Mucosa of stomach (tissue), 1 donor: Measurements from ENCODE around the gene NAALADL1.

Experiments
- H3K27me3 ChIP-seq: one replicate; pipeline ENCODE4 v1.7.0; 2013; ENCODE audit warnings: mild to moderate bottlenecking, low read length; ENCODE audit not compliant: control insufficient read depth, insufficient read depth
- H3K36me3 ChIP-seq: one replicate; pipeline ENCODE4 v1.7.0; 2013; ENCODE audit warnings: low read length; ENCODE audit not compliant: control insufficient read depth, insufficient read depth
- H3K4me1 ChIP-seq: one replicate; pipeline ENCODE4 v1.7.0; 2013; ENCODE audit warnings: mild to moderate bottlenecking, low read length; ENCODE audit not compliant: control insufficient read depth, insufficient read depth
- H3K4me3 ChIP-seq: one replicate; pipeline ENCODE4 v1.7.0; 2013; ENCODE audit warnings: low read length
- H3K9ac ChIP-seq: one replicate; pipeline ENCODE4 v1.7.0; 2013; ENCODE audit warnings: mild to moderate bottlenecking, low read length, moderate library complexity
- H3K9me3 ChIP-seq: one replicate; pipeline ENCODE4 v1.7.0; 2013; ENCODE audit warnings: mild to moderate bottlenecking, low read length, moderate library complexity; ENCODE audit not compliant: control insufficient read depth
- donor health status: Pancreatic carcinoma.

The NAALADL1 gene

DNA sequence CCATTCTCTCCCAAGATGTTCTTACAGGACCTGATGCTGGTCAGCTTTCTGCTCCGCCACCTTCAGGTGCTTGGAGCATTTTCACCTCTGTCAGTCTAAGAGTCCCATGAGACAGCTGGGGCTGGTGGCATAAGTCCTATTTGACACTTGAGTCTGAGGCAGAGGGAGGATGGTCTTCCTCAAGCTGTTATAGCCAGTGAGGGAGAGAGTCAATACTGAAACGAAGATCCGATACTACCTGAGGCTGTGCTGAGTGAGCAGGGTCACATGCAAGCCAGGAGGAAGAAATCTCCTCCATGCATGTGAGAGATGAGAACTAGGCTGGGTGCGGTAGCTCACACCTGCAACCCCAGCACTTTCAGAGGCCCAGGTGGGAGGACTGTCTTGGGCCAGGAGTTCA is 31.3 kb upstream of the NAALADL1 start:
- Histone ChIP-seq H3K9me3 (no peaks in the 10 kb centered on the region), H3K4me3 (no peak overlapping the region), H3K27me3 (no peaks in the 10 kb centered on the region), H3K36me3 (no peaks in the 10 kb centered on the region), H3K9ac (no peak overlapping the region), H3K4me1 (peaks cover 8% of the 10 kb centered on the region)

DNA sequence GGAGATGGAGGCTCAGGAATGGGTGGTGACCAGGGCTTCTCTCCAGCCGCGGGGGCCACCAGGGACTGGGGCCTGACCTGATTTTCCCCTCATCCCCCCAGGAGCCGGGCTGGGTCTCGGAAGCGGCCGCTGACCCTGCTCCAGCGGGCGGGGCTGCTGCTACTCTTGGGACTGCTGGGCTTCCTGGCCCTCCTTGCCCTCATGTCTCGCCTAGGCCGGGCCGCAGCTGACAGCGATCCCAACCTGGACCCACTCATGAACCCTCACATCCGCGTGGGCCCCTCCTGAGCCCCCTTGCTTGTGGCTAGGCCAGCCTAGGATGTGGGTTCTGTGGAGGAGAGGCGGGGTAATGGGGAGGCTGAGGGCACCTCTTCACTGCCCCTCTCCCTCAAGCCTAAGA is 29.5 kb upstream of the NAALADL1 start:
- no peaks in the 10 kb centered on the region for H3K9me3 ChIP-seq
- peaks cover 18% of the 10 kb centered on the region for H3K4me1 ChIP-seq
- no peaks in the 10 kb centered on the region for H3K27me3 ChIP-seq
- H3K4me3 ChIP-seq, result no peak overlapping the region
- H3K36me3 ChIP-seq, result no peaks in the 10 kb centered on the region
- H3K9ac ChIP-seq, result no peak overlapping the region

DNA sequence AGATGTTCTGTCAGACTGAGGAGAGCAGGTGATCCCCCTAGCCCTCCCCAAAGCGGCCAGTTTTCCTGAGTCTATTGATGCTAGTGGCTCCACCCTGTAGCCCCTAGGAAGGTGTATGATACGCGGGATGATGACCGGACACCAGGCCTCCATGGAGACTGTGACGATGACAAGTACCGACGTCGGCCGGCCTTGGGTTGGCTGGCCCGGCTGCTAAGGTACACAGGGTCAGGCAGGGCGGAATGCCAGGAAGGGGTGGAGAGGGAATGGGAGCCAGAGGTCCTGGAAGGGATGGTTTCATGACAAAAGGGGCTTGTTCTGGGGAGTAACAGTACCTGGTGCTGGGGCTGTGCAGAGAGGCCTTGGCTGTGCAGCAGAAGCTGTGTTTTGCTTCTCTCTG is 28.9 kb upstream of the NAALADL1 start:
- Histone ChIP-seq H3K9me3 (no peaks in the 10 kb centered on the region), H3K9ac (no peak overlapping the region), H3K36me3 (no peaks in the 10 kb centered on the region), H3K27me3 (no peaks in the 10 kb centered on the region), H3K4me1 (peaks cover 18% of the 10 kb centered on the region), H3K4me3 (no peak overlapping the region)

DNA sequence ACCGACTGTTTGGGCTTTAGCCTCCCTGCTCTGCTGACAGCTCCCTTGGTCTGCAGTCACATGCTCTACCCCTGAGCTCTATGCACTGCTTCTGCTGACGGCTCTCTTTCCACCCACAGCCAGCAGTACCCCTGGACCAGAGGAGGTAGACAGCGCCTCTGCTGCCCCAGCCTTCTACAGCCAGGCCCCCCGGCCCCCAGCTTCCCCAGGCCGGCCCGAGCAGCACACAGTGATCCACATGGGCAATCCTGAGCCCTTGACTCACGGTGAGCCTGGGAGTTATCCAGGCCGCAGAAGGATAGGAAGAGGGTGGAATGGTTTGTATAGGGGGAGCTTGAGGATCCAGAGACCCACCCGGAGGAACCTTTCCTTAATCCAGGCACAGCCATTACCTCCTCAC is 28.5 kb upstream of the NAALADL1 start:
- peaks cover 18% of the 10 kb centered on the region for H3K4me1 ChIP-seq
- H3K4me3 ChIP-seq, result no peak overlapping the region
- no peaks in the 10 kb centered on the region for H3K36me3 ChIP-seq
- no peaks in the 10 kb centered on the region for H3K27me3 ChIP-seq
- no peak overlapping the region for H3K9ac ChIP-seq
- no peaks in the 10 kb centered on the region for H3K9me3 ChIP-seq

DNA sequence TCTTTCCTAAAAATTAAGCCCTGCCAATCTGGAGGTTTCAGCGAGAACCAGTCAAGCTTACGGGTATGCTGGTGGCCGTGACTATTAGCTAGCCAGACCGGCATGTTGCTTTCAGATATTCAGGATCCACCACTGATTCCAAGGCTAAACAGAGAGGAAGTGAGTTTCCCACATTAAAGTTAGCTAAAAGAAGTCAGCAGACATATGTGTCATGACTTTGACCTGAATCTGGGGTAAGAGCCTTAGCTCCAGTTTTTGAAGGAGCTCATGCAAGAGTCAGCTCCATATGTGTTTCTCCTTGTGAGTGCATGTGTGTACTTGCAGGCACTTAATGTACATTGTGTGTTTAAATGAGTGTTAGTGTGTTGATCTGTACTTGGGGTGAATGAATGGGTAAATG is 27.1 kb upstream of the NAALADL1 start:
- Histone ChIP-seq H3K36me3 (no peaks in the 10 kb centered on the region), H3K4me3 (no peak overlapping the region), H3K27me3 (no peaks in the 10 kb centered on the region), H3K9ac (no peak overlapping the region), H3K9me3 (no peaks in the 10 kb centered on the region), H3K4me1 (peaks cover 18% of the 10 kb centered on the region)

DNA sequence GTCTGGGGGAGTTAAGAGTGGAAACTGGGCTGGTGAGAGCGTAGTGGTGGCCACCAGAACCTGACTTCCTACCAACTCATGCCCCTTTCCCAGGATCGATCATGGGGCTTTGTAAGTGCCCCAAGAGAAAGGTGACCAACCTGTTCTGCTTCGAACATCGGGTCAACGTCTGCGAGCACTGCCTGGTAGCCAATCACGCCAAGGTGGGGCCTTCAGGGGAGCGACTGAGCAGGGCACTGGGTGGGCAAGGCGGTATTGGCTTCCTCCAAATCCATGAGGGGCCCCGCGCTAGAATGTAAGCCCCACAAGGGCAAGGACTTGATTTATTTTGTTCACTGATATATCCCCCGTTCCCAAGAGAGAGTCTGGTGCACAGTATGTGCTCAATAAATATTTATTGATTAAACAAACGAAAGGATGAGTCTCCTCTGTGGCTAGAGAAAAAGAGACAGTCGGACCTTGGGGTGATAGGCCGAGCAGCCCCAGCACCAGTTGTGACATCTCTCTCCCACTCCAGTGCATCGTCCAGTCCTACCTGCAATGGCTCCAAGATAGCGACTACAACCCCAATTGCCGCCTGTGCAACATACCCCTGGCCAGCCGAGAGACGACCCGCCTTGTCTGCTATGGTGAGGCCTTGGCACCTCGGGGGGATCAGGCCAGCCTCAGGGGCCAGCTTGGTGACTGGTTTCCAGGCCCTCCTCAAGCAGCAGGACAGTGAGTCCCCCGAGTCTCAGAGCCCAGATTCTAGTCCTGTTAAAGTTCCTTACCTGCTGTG is 26.4 kb upstream of the NAALADL1 start:
- Histone ChIP-seq H3K27me3 (no peaks in the 10 kb centered on the region), H3K9ac (peak overlapping the region; percentile 88), H3K36me3 (no peaks in the 10 kb centered on the region), H3K9me3 (no peaks in the 10 kb centered on the region), H3K4me1 (peaks cover 18% of the 10 kb centered on the region), H3K4me3 (peak overlapping the region; percentile 85)

DNA sequence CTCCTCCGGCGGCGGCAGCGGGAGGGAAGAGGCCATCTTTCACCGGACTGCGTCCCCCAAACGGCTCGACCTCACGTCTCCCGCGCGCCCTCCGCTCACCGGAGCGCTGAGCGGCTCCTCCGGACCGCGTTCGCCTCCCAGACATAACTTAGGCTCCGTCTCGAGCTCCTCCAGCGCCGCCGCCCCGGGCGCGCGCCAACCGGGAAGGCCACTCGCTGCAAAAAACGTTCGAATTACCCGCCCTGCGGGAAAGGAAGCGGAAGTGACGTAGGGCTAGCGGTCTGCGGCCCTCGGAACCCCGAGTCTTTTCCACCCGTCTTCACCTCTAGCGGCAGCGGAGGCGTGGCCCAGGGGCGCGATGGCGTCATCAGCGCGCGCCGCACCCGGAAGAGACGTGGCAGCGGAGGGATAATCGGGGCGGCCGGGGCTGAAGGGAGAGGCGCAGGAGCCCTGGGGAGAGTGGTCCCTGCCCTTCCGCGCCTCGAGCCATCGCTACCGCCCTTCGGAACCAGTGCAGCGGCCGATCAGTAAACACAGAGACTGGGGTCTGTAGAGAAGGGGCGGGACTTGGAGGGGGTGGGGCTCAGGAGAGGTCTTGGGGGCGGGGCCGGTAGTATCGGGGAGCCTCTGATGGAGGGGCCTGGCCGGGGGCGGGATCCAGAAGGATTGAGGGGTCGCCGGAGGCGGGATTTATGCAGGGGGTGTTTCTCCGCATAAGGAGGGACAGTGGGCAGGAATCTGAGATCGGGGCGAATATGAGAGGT is 25.7 kb upstream of the NAALADL1 start, which contains the start of the genes CDCA5 and ZFPL1:
Gene CDCA5 (minus strand): TSS at position 207 of the 764 bp plus-strand sequence. CDS start 62 bp downstream, at position 145.
Gene ZFPL1 (plus strand): TSS at position 389 of the 764 bp plus-strand sequence. CDS start 477 bp downstream, outside the sequence.
- Histone ChIP-seq H3K9me3 (no peaks in the 10 kb centered on the region), H3K4me1 (peaks cover 18% of the 10 kb centered on the region), H3K36me3 (no peaks in the 10 kb centered on the region), H3K27me3 (no peaks in the 10 kb centered on the region), H3K4me3 (peak within 1 kb of the TSS; percentile 85), H3K9ac (peak within 1 kb of the TSS; percentile 88)

DNA sequence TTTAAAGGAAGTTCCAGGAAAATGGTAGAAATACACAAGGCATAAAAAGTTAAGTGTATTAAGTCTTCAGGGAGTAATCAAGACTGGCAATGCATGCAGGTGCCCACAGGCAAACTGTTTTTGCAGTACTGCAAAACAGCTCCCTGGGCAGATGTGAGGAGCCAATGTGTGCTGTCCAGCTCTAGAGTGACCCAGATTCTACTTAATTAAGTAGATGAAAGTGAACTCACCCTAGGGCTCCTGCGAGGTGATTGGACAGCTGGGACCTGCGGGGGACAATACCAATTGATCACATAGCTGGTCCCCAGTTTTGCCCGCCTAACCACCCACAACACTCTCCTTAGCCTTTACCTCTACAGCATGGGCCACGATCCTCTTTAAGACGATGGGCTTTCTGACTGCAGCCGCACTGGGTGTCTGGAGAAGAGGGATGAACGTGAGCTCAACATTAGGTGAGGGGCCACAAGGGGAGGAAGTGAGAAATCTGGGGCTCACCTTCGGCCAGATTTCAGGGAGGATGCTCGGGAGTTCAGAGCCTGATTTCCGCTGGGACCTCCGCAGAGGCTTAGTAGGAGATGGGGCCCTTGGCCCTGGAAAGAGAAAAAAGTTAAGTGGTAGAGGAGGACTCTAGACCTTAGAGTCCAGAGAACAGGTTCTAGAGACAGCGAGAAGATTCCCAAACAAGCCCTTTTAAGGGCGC is 24.9 kb upstream of the NAALADL1 start:
- Histone ChIP-seq H3K9me3 (no peaks in the 10 kb centered on the region), H3K27me3 (no peaks in the 10 kb centered on the region), H3K36me3 (no peaks in the 10 kb centered on the region), H3K9ac (peak overlapping the region; percentile 88), H3K4me1 (peaks cover 25% of the 10 kb centered on the region), H3K4me3 (peak overlapping the region; percentile 49)

DNA sequence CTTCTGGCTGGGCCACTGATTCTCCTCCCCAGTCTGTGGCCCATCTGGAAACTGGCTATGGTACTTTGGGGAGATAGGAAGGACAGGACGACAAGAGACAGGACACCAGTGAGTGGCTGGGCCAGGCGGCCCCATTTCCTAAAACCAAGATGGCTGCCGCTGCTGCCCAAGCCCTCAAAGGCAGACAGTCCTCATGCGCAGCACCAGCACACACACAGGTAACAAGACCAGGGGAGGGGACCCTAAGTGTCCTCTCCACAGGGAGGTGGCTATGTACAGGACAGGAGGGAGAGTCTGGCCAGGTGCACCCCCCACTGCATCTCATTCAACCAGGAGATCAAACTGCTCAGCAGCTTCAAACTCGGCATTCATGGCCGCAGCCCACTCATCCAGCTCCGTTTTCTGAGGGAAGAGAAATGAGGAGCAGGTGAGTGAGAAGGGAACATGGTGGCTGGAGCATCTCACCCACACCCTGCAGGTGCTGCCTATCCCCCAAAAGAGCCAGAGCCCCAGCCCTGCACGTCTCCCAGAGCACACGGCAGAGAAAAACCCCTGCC is 20.5 kb upstream of the NAALADL1 start:
- Histone ChIP-seq H3K27me3 (no peaks in the 10 kb centered on the region), H3K36me3 (no peaks in the 10 kb centered on the region), H3K9me3 (no peaks in the 10 kb centered on the region), H3K9ac (peak overlapping the region; percentile 48), H3K4me3 (no peak overlapping the region), H3K4me1 (peaks cover 15% of the 10 kb centered on the region)

DNA sequence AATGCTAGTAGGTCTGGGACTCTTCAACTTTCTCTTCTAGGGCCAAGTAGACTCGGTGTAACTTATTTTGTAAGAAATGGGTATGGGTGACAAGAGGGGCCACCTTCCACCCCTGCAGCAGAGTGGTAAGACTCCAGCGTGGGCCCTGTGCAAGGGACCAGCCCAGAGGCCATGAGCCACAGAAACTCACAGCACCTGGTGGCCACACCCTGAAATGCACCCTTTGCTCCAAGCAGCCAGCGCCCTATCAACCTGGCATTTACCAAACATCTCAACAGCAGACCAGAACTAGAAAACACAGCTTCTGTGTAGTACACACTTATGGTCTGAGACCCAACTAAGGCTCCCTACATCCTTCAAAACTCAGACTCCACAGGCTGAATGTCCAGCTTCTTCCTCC is 19.8 kb upstream of the NAALADL1 start:
- no peaks in the 10 kb centered on the region for H3K9me3 ChIP-seq
- H3K36me3 ChIP-seq, result no peaks in the 10 kb centered on the region
- H3K27me3 ChIP-seq, result no peaks in the 10 kb centered on the region
- no peak overlapping the region for H3K4me3 ChIP-seq
- H3K9ac ChIP-seq, result peak overlapping the region; percentile 48
- H3K4me1 ChIP-seq, result peaks cover 8% of the 10 kb centered on the region

DNA sequence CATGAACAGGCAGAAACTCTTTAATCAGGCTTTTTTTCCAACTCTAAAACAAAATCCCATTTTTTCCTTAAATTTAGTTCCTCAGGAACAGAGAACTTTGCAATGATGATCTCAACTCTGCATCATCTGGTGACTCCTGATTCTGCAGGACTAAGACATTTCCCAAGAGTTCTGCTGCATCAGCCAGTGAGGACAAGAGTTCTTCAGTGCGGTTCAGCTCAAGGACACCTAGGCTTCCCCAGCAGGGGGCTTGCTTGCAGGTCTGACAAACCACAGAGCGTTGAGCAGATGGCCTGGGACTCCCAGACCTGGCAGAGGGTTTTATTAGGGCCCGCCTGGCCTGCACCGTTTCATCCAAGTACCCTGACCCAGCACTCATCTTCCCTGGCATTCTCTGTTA is 19.1 kb upstream of the NAALADL1 start:
- no peaks in the 10 kb centered on the region for H3K36me3 ChIP-seq
- H3K4me3 ChIP-seq, result no peak overlapping the region
- no peaks in the 10 kb centered on the region for H3K27me3 ChIP-seq
- no peak overlapping the region for H3K9ac ChIP-seq
- H3K9me3 ChIP-seq, result no peaks in the 10 kb centered on the region
- peaks cover 7% of the 10 kb centered on the region for H3K4me1 ChIP-seq

DNA sequence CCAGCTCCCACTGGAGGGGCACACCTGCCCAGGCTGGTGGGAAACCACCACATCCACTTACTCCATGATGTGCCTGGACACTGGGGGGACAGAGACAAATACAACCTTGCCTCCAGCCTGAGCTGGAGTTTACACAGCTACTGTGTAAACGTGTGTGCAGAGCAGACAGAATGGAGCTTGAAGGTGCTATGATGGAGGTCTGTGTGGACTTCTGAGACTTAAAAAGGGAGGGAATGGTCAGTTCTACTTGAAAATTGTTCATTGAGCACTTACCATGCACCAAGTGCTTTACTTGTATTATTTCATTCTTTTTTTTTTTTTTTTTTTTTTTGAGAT is 14.2 kb upstream of the NAALADL1 start:
- H3K27me3 ChIP-seq, result no peaks in the 10 kb centered on the region
- no peaks in the 10 kb centered on the region for H3K36me3 ChIP-seq
- no peaks in the 10 kb centered on the region for H3K4me1 ChIP-seq
- no peaks in the 10 kb centered on the region for H3K9me3 ChIP-seq
- H3K4me3 ChIP-seq, result no peak overlapping the region
- H3K9ac ChIP-seq, result no peak overlapping the region
